AG09309 (cell line): ENCODE results near the gene KIDINS220.

ENCODE experiments used
- DNase-seq: peaks from one replicate; pipeline ENCODE4 v3.0.0-alpha.2; 2010; ENCODE audit warnings: low read depth
- H3K4me3 ChIP-seq: 2 replicates; pipeline ENCODE4 v1.5.1; 2011; ENCODE audit warnings: mild to moderate bottlenecking, low read depth, low read length, moderate library complexity; ENCODE audit not compliant: control insufficient read depth
- TF ChIP-seq, protein P1 (sequence below): IDR thresholded peaks from 2 replicates; pipeline ENCODE4 v1.5.1; 2011; ENCODE audit warnings: mild to moderate bottlenecking, low read depth, low read length, inconsistent platforms; ENCODE audit not compliant: insufficient read depth, control insufficient read depth; ENCODE audit errors: missing control alignments

Gene KIDINS220

DNA sequence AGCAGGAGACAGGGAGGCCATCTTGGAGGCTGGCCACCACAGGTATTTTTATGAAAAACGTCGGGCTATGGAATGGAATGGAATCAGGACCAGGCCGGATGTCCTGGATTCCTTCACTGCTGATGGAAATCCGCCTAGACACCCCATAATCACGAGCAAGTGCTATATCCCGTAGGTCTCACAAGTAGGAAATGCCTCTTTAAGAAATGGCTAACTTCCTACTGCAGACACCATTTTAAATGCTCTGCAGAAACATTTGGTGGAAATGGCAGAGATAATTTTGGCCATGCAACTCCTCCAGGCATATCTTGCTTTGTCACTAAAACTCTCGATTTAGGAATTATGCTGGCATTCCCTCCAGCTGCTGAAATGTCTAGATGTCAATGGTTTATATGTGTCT lies 137.6 kb downstream of the KIDINS220 start:
- no peak overlapping the region for H3K4me3 ChIP-seq
- no peak for DNase-seq
- TF ChIP-seq, protein P1, sequence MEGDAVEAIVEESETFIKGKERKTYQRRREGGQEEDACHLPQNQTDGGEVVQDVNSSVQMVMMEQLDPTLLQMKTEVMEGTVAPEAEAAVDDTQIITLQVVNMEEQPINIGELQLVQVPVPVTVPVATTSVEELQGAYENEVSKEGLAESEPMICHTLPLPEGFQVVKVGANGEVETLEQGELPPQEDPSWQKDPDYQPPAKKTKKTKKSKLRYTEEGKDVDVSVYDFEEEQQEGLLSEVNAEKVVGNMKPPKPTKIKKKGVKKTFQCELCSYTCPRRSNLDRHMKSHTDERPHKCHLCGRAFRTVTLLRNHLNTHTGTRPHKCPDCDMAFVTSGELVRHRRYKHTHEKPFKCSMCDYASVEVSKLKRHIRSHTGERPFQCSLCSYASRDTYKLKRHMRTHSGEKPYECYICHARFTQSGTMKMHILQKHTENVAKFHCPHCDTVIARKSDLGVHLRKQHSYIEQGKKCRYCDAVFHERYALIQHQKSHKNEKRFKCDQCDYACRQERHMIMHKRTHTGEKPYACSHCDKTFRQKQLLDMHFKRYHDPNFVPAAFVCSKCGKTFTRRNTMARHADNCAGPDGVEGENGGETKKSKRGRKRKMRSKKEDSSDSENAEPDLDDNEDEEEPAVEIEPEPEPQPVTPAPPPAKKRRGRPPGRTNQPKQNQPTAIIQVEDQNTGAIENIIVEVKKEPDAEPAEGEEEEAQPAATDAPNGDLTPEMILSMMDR: no peak

GRCh38 chr2:8697190-8697589 lies 140.2 kb downstream of the KIDINS220 start:
- TF ChIP-seq, protein P1: no peak
- no peak overlapping the region for H3K4me3 ChIP-seq
- DNase-seq: no peak

DNA sequence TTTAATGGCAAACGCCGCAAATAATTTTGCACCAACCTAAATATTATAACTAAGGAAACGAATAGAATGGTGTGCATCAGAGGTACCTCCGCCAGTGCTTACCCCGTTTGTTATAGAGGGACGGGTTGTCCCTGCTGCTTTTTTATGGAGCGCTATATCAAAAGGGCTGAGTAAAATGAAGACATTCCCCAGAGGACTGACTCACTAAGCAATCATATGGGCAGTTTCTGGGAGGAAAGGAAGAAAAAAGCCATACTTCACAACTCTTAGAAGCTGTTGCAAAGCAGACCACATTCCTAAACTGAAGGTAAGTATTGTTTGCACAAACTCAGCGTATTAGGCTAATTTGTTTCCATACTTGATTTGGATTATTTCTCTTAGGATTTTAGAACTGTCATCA lies 142.7 kb downstream of the KIDINS220 start:
- TF ChIP-seq, protein P1: no peak
- no peak for DNase-seq
- no peak overlapping the region for H3K4me3 ChIP-seq

DNA sequence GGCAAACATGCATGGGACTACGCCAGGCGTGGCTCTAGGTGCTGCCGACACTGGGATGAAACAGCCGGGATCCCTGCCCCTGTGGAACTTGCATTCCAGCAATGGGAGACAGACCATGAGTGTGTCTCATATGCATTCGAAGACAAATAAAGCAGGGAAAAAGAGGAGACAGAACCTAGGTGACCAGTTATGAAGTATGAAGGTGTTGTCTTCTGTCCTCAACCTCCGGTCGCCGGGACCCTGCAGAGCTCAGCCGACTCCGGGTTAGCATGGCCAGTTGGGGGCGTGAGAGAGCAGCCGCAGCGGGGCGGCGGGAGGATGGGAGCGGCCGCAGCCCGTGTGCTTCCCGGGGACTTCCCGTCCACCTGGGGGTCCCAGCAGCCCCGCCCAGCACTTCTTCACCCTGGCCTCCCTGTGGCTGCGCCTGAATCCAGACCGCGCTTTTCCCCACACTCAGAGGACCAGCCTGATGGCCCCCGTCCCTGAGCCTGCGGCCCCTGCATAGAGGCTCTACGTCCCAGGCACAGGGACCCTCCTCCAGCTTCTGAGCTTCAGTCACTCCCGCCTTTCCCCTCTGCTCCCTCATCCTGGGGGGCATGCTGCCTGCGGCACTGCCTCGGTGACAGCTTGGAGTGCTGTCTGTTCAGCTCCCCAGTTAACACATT lies 144.1 kb downstream of the KIDINS220 start:
- DNase-seq: no peak
- TF ChIP-seq, protein P1: peak; percentile 45
- no peak overlapping the region for H3K4me3 ChIP-seq

GRCh38 chr2:8692783-8693156 lies 144.6 kb downstream of the KIDINS220 start:
- H3K4me3 ChIP-seq: no peak overlapping the region
- TF ChIP-seq, protein P1: no peak
- DNase-seq: no peak

- no peak overlapping the region for H3K4me3 ChIP-seq
- no peak for DNase-seq
- TF ChIP-seq, protein P1: no peak
These were observed 145.5 kb downstream of the KIDINS220 start for GRCh38 chr2:8691859-8692437.
